SU-DHL-6 (cell line): Measurements from ENCODE around the gene DYNC1LI2.
"Not testable (repeated sequence)": the region's sequence is repeated elsewhere in the genome, so short reads cannot be mapped to it uniquely, and the experiment has no call there.

ENCODE experiments used
- H2AFZ ChIP-seq: fragments of 200-600 bp; sonication (generic); 2 replicates; pipeline ENCODE4 v1.6.1; 2014; ENCODE audit warnings: low read depth, mild to moderate bottlenecking, moderate library complexity, mixed read lengths, antibody characterized with exemption, low read length; ENCODE audit not compliant: severe bottlenecking
- H3F3A ChIP-seq: fragments of 200-600 bp; shearing (Covaris generic); 2 replicates; pipeline ENCODE4 v1.6.0; 2016; ENCODE audit warnings: antibody characterized with exemption, mild to moderate bottlenecking; ENCODE audit not compliant: insufficient read depth
- H3K27ac ChIP-seq: fragments of 200-600 bp; sonication (generic); 2 replicates; pipeline ENCODE4 v1.5.1; 2016; ENCODE audit warnings: low read depth, mild to moderate bottlenecking, low read length, moderate library complexity, mixed read lengths
- H3K27me3 ChIP-seq: fragments of 200-600 bp; sonication (generic), shearing (Covaris generic); 2 replicates; pipeline ENCODE4 v1.6.0; 2014; ENCODE audit warnings: mild to moderate bottlenecking, low read length
- H3K36me3 ChIP-seq: fragments of 200-600 bp; sonication (generic); 2 replicates; pipeline ENCODE4 v1.6.1; 2014; ENCODE audit warnings: mild to moderate bottlenecking, low read length, mixed read lengths
- H3K4me2 ChIP-seq: fragments of 300-600, 200-600 bp; shearing (Covaris generic), sonication (generic); 2 replicates; pipeline ENCODE4 v1.6.0; 2014; ENCODE audit warnings: low read length, low read depth, mild to moderate bottlenecking; ENCODE audit not compliant: poor library complexity, severe bottlenecking
- H3K4me3 ChIP-seq: fragments of 200-600 bp; sonication (generic); 2 replicates; pipeline ENCODE4 v1.5.1; 2014; ENCODE audit warnings: antibody characterized with exemption, low read length, mild to moderate bottlenecking, mixed read lengths; ENCODE audit not compliant: insufficient read depth, poor library complexity, severe bottlenecking
- H3K79me2 ChIP-seq: fragments of 200-600 bp; sonication (generic); 2 replicates; pipeline ENCODE4 v1.6.1; 2014; ENCODE audit warnings: mild to moderate bottlenecking, low read length, moderate library complexity; ENCODE audit not compliant: insufficient read depth
- H3K9ac ChIP-seq: fragments of 200-600 bp; sonication (generic); 2 replicates; pipeline ENCODE4 v1.7.0; 2014; ENCODE audit warnings: mild to moderate bottlenecking, low read length
- H3K9me2 ChIP-seq: fragments of 200-600 bp; sonication (generic); replicated peaks from 2 replicates; pipeline ENCODE4 v1.6.1; 2014; ENCODE audit warnings: low read length; ENCODE audit not compliant: insufficient read depth
- H3K9me3 ChIP-seq: fragments of 200-600 bp; sonication (generic); 2 replicates; pipeline ENCODE4 v1.6.1; 2014; ENCODE audit warnings: low read length, mixed read lengths; ENCODE audit not compliant: insufficient read depth
- H4K20me1 ChIP-seq: fragments of 200-600 bp; sonication (generic); 2 replicates; pipeline ENCODE4 v1.6.1; 2014; ENCODE audit warnings: low read depth, mild to moderate bottlenecking, antibody characterized with exemption, low read length, moderate library complexity, mixed read lengths
- CTCF ChIP-seq: fragments of 200-600 bp; sonication (generic); IDR thresholded peaks from one replicate; pipeline ENCODE4 v1.5.1; 2017; ENCODE audit warnings: antibody characterized with exemption, mild to moderate bottlenecking, low read length, moderate library complexity; ENCODE audit not compliant: insufficient read depth, poor library complexity, severe bottlenecking
- EZH2phosphoT487 ChIP-seq: fragments of 200-600 bp; sonication (generic), shearing (Covaris generic); conservative IDR thresholded peaks from 2 replicates; pipeline ENCODE4 v1.6.1; 2018; ENCODE audit warnings: mild to moderate bottlenecking, antibody characterized with exemption, low read length, moderate library complexity, mixed read lengths

The DYNC1LI2 gene

GRCh38 chr16:66690106-66690847, 61.1 kb downstream of the DYNC1LI2 start:
- Histone ChIP-seq H3K36me3 (no peaks in the 10 kb centered on the region), H3K27ac (no peak overlapping the region), H3K4me2 (no peak overlapping the region), H2AFZ (no peak overlapping the region), H4K20me1 (no peaks in the 10 kb centered on the region; the same call in 1 of the 2 replicates), H3K79me2 (no peaks in the 10 kb centered on the region), H3K27me3 (no peaks in the 10 kb centered on the region), H3K4me3 (no peak overlapping the region), H3K9me3 (no peaks in the 10 kb centered on the region), H3F3A (no peaks in the 10 kb centered on the region), H3K9ac (no peak overlapping the region), H3K9me2 (no peaks in the 10 kb centered on the region)
- no peak for TF ChIP-seq EZH2phosphoT487
- no peak for TF ChIP-seq CTCF

GRCh38 chr16:66689282-66689681, 62.1 kb downstream of the DYNC1LI2 start:
- Histone ChIP-seq H3K4me3 (no peak overlapping the region), H3K9me2 (no peaks in the 10 kb centered on the region), H3K9me3 (no peaks in the 10 kb centered on the region), H3K27ac (no peak overlapping the region), H3K36me3 (no peaks in the 10 kb centered on the region), H3K79me2 (no peaks in the 10 kb centered on the region), H3K9ac (no peak overlapping the region), H3K27me3 (no peaks in the 10 kb centered on the region), H4K20me1 (no peaks in the 10 kb centered on the region; the same call in 1 of the 2 replicates), H2AFZ (no peak overlapping the region), H3K4me2 (no peak overlapping the region), H3F3A (no peaks in the 10 kb centered on the region)
- no peak for TF ChIP-seq CTCF
- no peak for TF ChIP-seq EZH2phosphoT487

GRCh38 chr16:66687906-66688625, 63.3 kb downstream of the DYNC1LI2 start:
- H3K27ac ChIP-seq, result no peak overlapping the region
- no peaks in the 10 kb centered on the region for H3K9me2 ChIP-seq
- H3K79me2 ChIP-seq, result no peaks in the 10 kb centered on the region
- no peaks in the 10 kb centered on the region for H3K27me3 ChIP-seq
- no peak overlapping the region for H3K9ac ChIP-seq
- no peaks in the 10 kb centered on the region for H3F3A ChIP-seq
- no peak overlapping the region for H3K4me2 ChIP-seq
- H3K36me3 ChIP-seq, result no peaks in the 10 kb centered on the region
- H2AFZ ChIP-seq, result no peak overlapping the region
- TF ChIP-seq EZH2phosphoT487, result no peak
- TF ChIP-seq CTCF, result no peak
- no peak overlapping the region for H3K4me3 ChIP-seq
- no peaks in the 10 kb centered on the region; the same call in 1 of the 2 replicates for H4K20me1 ChIP-seq
- no peaks in the 10 kb centered on the region for H3K9me3 ChIP-seq

GRCh38 chr16:66685501-66686115, 65.8 kb downstream of the DYNC1LI2 start:
- H3K9me3 ChIP-seq, H3K79me2 ChIP-seq, H3F3A ChIP-seq, H4K20me1 ChIP-seq, H3K36me3 ChIP-seq, H3K9ac ChIP-seq, H3K27me3 ChIP-seq, H2AFZ ChIP-seq, H3K4me3 ChIP-seq, H3K27ac ChIP-seq, H3K4me2 ChIP-seq, H3K9me2 ChIP-seq: not testable (repeated sequence)
